HG03442 (cell line): ENCODE data around the gene HSFY2.
"Not testable (repeated sequence)": the region's sequence is repeated elsewhere in the genome, so short reads cannot be mapped to it uniquely, and the experiment has no call there.

Experiments
- ATAC-seq: cut with Tn5 transposase; IDR thresholded peaks from one replicate; pipeline ENCODE4 v1.9.1; 2021; ENCODE audit warnings: mild to moderate bottlenecking, moderate library complexity; ENCODE audit not compliant: unreplicated experiment

HSFY2 gene, protein sequence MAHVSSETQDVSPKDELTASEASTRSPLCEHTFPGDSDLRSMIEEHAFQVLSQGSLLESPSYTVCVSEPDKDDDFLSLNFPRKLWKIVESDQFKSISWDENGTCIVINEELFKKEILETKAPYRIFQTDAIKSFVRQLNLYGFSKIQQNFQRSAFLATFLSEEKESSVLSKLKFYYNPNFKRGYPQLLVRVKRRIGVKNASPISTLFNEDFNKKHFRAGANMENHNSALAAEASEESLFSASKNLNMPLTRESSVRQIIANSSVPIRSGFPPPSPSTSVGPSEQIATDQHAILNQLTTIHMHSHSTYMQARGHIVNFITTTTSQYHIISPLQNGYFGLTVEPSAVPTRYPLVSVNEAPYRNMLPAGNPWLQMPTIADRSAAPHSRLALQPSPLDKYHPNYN

GRCh38 chrY:18773635-18774034 lies at the start of gene HSFY2:
TSS of gene HSFY2 (minus strand) at chrY:18773735. CDS start at chrY:18773618, 117 bp downstream.
- not testable (repeated sequence) for ATAC-seq

DNA sequence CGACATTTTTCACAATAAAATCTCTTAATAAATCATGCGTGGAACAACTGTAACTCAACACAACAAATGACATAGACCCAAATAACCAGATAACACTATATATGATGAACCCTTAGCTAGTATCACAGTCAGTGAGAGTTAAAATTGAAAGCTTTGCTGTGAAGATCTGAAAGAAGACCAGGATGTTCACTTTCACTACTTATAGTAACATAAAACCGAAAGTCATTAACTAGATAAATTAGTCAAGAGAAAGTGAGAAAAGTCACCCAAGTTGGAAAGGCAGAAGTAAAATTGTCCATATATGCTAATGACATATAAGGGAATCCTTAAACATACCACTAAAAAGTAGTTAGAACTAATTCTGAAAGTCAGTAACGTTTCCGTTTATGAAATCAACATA lies 42.2 kb upstream of the HSFY2 start:
- ATAC-seq, result peak; percentile 72

DNA sequence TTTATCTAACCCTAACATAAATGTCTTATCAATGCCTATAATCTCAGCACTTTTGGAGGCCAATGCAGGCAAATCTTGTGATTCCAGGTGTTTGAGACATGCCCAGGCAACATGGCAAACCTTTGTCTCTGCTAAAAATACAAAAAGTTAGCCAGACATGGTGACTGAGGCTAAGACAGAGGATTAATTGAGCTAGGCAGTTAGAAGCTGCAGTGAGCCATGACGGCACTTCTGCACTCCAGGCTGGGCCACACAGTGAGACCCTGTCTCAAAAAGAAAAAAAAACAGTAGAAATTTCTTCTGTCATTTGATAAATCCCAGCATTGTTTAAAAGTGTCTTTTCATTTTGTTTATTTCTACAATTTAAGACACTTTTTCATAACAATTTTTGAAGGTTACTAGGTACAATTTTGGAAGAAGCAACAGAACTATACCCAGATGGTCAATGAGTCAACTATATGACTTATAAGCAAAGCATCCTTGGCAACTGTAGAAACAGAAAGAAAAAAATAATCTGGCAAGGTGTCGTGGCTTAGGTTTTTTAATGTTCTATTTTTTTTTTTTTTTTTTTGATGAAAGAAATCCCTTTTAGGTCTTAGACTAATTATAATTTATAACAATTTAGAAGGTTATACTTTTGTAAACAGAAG lies 15.3 kb upstream of the HSFY2 start:
- ATAC-seq, result not testable (repeated sequence)

DNA sequence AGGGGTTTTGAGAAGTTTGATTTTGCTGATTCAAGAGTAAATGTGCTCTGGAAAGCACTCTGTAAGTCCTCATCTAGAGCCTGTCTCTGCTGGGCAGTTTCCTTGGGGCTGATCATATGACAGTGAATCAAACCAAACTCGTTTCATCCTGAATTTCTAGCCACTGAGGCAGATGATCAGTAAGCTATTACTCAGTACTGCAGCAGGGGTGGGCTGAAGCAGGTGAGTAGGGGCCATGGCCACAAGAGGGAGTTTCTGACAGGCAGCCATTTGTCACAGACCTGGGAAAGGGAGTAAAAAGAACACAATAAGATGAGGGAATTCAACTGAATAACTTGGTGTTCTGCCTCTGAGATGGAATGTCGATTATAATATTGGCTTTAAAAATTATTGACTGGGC lies 19.5 kb downstream of the HSFY2 start:
- not testable (repeated sequence) for ATAC-seq

DNA sequence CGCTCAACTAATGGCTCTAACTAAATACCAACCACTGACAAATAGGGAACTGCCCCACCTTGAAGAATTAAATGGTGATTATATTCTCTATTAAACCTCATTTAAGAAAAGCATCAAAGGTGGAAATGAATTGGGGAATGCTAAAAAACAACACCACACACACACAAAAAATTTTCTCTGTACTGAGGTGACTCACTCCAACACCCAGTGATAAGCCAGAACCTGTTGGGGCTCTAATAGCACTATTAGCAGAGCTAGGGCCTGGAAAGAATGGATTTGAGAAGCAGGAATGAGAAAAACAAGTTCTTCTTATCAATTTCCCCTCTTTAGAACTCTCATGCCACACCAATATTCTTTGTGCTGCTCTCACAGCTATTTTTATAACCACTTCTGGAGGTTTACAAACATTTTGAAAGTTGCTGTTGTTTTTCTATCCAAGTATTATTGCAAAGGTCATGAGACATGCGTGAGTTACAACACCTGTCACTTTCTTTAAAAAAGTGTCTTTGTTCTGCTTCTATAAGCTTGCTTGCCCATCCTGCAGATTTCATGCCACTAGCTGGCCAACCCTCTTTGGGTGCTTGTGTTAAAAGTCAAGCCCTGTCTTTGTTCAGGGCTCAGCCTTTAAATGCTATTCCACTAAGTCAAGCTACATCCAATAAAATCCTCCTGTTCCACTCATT lies 20.3 kb downstream of the HSFY2 start:
- ATAC-seq, result not testable (repeated sequence)

DNA sequence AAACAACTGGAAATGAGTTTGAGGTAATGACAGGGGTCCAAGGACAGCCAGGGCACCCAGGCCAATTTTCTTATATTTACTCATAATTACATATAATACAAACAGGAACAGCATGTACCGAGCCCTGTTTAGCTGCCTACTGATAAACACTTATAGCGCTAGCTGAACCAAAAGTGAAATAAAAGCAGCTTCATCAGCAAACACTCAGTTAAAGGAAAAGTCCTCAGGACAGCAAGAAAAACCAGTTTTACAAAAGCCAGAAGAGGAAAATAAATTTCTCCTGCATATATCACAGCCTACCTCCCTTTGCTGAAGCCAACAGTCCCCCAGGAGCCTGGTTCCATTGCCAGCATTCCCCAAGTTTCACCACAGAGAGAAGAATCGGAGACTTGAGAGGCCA lies 49.8 kb downstream of the HSFY2 start:
- not testable (repeated sequence) for ATAC-seq
